ENCODE measurements around the gene GRIPAP1.

GRIPAP1 gene, protein sequence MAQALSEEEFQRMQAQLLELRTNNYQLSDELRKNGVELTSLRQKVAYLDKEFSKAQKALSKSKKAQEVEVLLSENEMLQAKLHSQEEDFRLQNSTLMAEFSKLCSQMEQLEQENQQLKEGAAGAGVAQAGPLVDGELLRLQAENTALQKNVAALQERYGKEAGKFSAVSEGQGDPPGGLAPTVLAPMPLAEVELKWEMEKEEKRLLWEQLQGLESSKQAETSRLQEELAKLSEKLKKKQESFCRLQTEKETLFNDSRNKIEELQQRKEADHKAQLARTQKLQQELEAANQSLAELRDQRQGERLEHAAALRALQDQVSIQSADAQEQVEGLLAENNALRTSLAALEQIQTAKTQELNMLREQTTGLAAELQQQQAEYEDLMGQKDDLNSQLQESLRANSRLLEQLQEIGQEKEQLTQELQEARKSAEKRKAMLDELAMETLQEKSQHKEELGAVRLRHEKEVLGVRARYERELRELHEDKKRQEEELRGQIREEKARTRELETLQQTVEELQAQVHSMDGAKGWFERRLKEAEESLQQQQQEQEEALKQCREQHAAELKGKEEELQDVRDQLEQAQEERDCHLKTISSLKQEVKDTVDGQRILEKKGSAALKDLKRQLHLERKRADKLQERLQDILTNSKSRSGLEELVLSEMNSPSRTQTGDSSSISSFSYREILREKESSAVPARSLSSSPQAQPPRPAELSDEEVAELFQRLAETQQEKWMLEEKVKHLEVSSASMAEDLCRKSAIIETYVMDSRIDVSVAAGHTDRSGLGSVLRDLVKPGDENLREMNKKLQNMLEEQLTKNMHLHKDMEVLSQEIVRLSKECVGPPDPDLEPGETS

DNA sequence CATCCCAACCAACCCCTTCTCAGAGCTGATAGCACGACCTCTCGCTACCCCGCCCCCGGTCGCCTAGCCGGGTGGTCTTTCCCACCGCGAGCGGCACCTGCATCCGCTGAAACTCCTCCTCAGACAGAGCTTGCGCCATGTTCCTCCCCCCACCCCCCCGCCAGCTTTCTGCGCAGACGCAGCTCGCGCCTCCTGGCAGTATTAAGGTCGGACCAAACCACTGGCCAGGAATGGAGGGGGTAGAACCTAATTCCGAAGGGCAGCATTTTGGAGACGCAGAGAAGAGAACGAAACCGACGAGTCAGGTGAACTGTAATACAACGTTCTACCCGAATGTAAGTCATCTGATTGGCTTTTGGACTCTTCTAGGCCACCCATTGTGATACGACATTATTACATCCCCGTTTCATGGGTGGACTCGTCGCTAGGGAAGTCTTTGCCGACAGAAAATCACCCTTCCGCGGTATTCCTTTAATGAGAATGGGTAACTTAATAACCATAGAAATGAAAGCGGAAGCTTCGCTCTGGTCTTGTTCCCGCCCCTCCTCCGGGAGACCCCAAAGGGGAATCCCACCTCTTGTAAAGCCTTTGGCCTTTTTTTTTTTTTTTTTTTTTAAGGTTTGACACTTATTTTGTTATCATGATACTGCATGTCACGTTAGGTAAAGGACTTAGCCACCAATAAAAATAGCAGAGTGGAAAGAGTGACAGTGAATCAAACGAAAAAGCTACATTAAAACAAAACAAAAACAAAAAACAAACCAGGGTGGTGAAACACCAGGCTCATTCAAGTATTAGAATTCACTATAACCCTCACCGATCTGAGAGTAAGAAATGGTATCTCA is at the start of gene GRIPAP1:
Gene GRIPAP1, minus strand, starts transcription at position 174 of the 845 bp plus-strand sequence. Its CDS starts 35 bp downstream, at position 139.
- FAIRE-seq = peak; percentile 81

DNA sequence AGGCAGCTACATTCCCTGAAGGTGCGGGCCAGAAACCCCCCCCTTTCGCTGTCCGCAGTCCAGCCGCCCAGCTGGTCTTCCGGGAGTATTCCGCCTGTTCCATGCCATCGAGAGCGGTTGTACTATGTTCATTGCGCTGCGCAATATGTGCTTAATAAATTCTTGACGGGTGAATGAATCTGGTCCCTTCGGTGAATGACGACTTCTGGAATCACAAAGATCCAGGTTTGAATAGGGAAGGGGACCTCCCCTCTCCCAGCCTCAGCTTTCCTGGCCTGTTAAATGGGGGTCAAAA is 41.9 kb upstream of the GRIPAP1 start:
- FAIRE-seq = no peak

DNA sequence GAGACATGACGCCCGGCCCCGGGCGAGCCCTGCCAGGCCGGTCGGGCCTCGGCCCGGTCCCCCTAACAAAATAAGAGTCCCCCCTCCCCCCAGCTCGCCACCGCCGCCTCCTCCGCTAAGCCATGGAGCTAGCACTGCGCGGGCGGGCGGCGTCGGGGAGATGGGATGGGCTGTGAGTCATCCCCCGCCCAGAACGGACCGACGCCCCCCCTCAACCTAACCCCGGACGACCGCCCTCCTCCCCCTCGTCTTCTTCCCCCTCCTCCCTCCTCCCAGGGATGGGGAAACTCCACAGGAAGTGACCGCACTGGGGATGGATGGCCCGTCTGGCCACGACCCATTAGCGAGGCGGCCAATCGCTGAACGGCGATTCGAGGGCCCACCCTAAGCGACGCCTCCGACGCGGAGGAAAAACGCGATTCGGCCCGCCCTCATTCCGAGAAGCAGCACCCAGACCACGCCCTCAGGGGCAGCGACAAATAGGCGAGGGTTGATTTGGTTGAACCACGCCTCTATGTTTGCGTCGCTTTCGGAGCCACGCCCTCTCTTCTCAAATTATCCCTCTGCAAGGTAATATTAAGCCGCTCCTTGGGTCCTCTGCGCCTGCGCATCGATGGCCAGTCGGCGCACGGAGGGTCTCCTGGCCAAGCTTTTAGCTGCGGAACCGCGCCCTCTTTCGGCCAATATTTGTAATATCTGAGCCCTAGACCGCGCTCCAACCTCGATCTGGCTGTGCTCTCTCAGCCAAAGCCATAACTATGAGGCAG is 41.3 kb upstream of the GRIPAP1 start, which contains the start of gene TFE3:
Gene TFE3, minus strand, starts transcription at position 138 of the 767 bp plus-strand sequence. Its CDS starts 131 bp downstream, at position 7.
- peak; percentile 98 for FAIRE-seq

DNA sequence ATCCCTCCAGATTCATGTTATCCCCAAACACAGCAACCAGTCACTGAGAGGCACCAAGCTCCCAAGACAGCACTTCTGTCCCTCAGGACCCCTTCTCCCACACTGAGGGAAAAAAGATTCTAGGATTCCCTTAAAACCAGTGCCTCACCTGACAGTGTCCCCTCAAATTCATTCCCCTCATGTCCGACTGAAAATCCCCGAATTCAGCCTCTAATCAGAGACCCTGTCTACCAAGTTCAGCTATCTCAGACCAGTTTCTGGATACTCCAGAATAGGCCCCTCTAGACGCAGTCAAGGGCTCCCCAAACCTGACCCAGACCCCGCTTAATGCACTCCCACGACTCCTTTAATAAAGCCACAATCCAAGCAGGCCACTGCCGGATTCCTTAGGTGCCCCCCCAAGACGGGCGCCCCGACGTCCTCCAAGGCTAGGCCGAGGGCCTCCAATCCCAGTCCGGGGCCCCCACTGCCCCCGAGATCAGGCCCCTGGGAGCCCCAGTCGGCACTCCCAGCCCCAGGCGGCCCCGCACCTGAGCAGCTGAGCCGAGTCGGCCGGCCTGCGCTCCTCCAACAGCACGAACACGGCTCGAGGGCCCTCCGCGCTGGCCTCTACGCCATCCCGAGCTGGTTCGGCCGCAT is 40.6 kb upstream of the GRIPAP1 start:
- FAIRE-seq = no peak

DNA sequence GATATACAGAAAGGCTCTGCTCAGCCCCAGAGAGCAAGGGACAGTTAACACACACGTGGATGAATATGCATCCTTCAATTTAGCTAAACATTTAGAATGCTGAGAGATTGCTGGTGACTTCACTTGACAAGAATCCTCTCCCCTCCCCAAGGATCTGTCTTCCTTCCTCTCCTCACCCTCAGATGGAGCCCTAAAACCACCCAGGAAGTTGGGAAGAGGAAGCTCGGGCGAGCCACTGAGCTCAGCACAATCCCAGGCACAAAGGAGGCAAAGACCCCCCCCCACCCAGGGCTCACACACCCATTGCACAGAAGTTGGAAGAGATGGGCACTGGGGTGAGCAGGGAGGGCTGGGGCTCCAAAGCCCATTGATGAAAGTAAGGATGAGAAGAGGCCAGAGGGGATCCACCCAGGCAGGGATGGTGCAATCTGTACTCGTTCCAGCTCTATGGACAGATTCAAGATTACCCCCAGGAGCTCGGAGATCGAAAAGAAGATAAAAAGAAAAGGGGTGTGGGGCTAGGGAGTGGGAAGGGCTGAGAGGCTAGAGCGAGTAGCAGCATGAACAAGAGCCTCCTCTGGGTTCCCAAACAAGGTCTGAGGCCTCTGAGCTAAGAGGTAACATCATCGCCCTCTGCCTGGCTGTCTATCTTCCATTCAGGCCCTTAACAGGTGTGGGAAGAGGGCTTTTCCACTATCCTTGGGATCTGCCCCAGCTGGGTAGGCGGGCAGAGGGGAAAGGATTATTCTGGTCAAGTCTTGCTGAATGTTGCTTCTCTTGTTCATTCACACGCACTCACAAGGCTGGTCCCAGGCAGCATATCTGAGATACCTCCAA is 39.9 kb upstream of the GRIPAP1 start:
- FAIRE-seq = no peak

DNA sequence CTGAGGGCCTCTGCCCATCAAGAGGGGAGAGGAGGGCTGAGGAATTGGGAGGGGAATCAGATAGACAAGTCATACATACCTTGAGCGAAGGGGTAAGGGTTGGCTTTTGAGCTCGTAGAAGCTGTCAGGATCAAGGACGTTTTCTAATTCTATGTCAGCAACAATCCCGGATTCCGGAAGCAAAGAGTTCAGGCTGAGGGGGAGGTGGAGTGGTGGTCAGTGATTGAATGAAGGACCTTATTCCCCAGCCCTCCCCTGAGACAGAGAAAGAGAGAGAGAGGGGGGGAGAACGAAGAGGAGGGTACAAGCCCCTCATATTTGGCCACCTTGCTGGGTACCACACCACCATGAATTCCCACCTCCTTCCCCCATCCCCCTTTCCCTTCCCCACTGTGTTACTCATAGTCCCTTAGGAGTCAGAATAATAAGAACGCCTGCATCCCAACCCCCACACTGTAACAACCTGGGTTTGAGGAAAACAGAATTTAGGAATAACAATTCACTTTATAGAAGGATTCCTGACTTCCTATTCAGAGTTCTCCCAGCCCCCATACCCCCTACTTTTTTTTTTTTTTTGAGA is 38.4 kb upstream of the GRIPAP1 start:
- FAIRE-seq = no peak

DNA sequence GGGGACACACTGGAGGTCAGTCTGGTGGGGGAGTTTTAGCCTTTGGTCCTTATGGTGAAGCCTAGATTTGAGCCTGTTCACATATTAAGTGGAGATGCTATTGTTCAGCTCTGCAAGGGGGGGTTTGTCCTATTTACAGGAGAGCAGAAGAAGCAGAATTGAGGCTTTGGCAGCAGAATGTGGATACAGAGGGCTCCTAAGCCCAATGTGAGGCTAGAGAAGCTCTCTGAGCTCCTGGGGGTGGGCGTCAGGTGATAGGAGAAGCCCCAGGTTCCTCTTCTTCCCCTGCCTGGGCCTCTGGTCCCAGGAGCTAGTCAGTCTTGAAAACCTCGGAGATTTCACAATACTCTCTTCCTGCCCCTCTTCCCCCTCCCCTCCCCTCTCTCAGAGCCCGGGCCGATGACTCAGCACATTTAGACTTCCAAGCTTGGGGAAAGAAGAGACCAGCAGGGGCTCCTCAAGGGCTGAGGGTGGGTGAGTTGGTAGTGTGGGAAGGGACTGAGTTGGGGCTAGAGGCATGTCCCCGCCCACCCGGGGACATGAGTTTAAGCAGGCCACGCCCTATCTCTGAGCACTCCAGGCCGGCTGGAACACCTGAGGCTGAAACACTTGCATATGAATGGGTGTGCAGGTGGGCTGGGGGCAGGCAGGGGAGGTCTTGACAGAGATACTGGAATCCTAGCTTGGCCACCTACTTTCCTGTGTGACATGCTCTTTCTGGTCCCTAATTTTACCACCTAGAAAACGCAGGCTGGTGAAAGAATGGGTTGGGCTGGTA is 37.7 kb upstream of the GRIPAP1 start:
- FAIRE-seq = no peak

DNA sequence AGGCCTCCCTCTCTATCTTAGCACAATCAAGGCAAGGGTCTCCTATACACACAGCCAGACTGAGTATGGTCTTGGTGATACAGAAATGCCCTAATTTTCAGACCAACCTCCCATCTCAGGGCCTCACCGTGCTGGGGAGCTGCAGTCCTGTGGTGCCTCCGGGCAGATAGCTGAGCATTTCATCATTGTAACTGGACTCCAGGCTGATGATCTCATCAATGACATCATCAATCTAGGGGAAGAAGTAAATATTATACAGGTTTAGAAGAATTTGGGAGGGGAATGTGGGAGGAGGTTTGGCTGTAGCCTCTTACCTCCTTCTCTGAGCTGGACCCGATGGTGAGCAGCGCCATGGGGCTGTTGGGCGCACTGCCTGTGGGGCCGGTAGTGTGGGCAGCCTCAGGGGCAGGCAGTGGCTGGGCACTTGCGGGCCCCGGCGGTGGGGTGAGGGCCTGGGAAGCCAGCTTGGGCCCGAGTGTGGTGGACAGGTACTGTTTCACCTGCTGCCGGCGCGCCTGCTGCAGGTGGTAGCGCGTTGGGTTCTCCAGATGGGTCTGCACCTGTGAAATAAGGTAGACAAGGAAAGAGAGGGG is 35.9 kb upstream of the GRIPAP1 start:
- no peak for FAIRE-seq

DNA sequence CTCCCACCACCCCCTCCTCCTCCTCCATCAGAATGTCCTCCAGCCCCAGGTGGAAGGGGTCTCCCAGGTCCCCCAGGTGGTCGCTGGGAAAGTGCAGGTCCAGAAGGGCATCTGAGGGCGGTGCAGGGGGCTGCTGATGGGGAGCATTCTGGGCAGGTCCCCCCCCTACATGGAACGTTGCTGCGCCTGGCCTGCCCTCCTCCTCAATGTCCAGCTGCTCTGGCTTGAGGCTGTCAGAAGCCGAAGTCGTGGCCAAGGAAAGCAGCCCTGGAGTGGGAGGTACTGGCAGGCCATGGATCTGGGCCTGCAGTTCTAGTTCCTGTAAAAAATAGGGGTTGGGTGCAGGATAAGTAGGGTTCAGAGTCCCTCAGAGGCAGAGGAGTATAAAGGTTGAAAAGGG is 28.2 kb upstream of the GRIPAP1 start:
- no peak for FAIRE-seq

DNA sequence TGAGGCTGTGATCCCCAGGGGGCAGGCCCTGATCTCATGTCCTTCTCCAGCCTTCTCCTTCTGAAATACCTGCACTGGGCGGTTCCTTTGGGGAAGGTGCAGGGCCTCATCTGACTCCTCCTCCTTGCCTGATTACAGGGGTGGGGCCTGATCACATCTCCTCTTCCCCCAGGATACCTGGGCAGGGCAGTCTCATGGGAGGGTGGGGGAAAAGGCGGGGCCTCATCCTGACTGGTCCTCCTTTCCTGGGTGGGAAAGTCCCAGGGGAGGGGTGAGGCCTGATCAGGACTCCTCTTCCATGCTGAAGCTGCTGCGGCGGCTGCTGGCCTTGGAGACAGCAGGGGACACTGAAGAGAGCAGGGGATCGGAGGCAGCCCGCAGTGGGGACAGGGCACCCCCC is 27.8 kb upstream of the GRIPAP1 start:
- no peak for FAIRE-seq

DNA sequence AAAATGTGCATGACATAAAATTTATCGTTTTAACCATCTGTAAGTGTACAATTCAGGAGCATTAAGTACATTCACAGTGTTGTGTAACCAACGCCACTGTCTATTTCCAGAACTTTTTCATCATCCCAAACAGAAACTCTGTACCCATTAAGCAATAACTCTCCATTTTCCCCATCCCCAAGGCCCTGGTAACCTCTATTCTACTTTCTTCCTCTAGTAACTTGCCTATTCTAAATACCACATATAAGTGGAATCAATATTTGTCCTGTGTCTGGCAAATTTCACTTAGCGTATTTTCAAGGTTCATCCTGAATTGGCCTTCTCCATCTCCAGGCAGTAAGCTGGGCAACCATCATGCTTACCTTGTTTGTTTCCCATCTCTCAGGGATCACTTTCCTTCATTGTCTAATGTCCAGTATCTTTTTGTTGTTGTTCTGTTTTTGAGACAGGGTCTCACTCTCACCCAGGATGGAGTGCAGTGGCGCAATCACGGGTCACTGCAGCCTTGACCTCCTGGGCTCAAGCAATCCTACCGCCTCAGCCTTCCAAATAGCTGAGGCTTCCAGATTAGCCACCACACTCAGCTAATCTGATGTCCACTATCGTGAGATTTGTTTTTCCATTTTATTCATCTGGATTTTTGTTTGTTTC is 17.7 kb upstream of the GRIPAP1 start:
- FAIRE-seq = no peak

DNA sequence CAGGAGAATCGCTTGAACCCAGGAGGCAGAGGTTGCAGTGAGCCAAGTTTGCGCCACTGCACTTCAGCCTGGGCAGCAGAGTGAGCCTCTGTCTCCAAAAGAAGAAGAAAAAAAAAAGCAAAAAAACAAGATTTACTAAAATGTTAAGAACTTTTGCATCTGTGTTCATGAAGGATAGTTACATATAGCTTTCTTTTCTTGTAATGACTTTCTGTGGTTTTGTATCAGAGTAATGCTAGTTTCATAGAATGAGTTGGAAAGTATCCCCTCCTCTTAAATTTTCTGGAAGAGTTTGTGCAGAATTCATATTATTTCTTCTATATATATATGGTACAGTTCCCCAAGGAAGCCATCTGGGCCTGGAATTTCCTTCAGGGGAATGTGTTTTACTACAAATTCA is 17.0 kb upstream of the GRIPAP1 start:
- no peak for FAIRE-seq

DNA sequence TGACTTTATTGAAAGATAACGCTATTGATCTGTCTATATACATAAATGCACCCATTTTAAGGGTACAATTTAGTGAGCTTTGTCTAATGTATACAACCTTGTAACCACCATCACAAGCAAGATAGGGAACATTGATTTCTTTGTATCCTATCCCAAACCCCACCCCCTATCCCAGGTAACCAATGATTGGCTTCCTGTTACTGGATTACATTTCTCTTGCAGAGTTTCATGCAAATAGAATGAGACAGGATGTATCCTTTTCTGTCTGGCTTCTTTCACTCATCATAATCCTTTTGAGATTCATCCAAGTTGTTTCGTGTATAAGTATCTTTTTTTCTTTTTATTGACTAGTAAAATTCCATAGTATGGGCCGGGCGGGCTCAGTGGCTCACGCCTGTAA is 1.6 kb upstream of the GRIPAP1 start:
- FAIRE-seq = no peak

DNA sequence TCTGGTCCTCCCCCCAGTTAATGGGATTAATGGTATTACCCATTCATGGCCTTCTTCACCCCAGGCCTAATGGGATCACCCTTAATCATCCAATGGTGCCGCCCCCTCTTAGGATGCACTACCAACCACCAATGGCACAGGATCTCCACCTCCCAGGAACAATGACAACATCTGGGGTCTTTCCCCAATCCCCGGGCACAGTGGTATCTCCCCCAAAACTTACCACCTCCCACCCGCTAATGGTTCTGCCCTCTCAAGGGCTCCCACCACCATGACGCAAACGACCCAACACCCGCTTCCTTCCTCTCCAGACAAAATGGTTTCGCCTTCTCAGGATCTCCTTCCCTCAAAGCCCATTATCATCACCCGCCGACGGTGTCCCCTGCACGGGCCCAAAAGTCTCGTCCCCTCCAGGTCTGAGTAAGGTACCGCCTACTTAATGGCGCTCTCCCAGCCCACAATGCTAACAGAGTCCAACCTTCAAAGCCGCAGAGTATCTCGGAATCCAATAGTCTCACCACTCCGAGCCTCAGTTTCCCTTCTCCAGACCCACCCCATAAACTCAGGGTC is 458 bp downstream of the GRIPAP1 start:
- no peak for FAIRE-seq

DNA sequence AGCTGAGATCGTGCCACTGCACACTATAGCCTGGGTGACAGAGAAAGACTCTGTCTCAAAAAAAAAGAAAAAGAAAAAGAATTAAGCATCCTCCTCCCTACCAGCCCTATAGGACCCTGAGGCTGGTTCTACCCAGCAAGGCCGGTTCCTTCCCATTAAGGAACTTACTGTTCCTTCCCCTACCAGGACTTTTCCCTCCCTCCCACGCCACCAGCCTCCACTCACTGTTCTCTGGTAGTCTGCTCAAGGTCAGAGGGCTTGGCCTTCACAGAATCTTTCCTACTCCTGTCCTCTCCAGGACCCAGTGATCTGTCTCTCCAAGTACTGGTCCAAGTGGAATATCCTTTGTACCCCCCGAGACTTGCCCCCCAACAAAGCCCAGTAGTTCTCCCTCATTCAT is 1.4 kb downstream of the GRIPAP1 start:
- no peak for FAIRE-seq

DNA sequence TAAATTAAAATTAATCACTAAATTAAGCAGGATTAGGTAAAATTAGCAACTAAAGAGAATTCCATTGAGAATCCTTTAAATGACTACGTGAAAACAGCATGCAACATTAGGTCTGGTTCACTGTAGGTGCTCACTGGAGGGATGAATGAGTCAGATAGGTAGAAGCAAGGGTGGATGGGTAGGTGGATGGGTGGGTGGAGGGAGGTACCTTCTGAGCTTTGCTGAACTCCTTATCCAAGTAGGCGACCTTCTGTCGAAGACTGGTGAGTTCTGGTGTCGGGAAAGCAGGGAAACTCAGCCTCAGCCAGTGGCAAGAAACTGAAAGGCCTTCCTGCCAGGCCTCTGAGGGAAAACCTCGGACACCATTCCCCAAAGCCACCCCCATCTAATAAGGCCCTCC is 3.0 kb downstream of the GRIPAP1 start:
- no peak for FAIRE-seq

DNA sequence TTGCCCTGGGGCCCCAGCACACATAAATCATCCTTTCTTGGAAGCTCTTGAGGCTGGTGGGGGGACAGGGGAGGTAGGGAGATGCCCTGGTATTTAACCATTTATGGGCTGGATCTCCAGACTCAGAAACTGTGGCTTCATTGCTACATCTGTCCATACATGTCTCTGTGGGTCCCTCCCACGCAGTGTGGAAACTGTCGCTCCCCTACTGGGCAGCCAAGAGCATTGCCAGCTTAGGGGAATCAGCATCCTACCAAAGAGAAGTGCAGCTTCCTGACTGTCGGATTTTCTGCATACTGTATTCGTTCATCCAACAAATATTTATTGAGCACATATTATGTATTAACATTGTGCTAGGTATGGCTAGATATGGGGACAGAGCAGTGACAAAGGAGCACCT is 3.7 kb downstream of the GRIPAP1 start:
- FAIRE-seq = no peak

DNA sequence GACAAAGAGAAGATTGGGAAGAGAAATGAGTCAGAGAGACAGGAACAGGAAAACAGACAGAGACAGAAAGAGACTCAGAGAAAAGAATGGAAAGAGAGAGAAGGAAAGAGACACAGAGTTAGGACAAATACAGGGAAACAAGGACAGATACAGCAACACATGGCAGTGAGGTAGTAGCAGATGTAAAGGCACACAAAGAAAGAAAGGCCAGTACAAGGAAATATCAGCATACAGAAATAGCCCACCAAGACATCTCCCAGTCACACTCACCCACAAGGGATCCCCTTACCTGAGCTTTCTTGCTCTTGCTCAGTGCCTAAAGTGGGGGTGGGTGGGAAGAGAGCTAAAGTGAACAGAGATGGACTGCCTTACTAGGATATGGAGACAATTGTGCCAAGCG is 4.2 kb downstream of the GRIPAP1 start:
- FAIRE-seq = no peak

Data from colon (tissue), 2 donors.